Stimulated activated CD8-positive, alpha-beta memory T cell treated with anti-CD3 and anti-CD28 coated beads, Interleukin-7, amount 100 ng/mL, for 48 hours (primary cell): Measurements from ENCODE around the gene TULP1.

Source experiments
- DNase-seq, 2 donors: peaks; one replicate each; pipeline ENCODE4 v3.0.0-alpha.2; 2020; ENCODE audit warnings: low read depth in 1 of 2; ENCODE audit errors: extremely low read depth in 1 of 2

The TULP1 gene

DNA sequence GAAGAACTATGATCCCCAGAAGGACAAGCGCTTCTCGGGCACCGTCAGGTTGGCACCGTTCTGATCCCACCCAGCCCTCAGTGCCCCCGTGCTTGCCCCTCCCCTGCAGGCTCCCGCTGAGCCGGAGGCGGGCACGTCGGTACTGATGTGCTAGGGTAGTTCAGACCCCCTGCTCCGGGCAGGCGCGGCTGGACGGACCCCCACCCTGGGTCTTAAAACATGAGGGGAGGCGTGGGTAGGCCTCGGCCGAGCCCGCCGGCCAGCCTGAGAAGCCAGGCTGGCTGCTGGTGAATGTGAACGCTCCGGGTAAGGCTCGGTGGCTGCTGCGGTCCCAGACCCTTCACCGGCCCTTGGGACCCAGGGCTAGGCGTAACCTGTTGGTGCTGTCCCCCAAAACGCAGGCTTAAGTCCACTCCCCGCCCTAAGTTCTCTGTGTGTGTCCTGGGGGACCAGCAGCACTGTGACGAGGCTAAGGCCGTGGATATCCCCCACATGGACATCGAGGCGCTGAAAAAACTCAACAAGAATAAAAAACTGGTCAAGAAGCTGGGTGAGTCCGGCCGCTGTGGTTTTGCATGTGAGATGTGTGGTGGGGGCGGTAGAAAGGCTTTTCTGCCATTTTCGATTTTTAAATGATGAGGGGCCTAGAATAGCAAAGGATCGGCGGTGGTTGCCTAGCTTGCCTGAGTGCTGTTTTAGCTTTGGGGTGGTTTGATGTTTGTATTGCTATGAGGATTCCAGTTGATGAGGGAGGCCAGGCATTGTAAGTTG, 43.5 kb downstream of the TULP1 start:
- no peak for DNase-seq

DNA sequence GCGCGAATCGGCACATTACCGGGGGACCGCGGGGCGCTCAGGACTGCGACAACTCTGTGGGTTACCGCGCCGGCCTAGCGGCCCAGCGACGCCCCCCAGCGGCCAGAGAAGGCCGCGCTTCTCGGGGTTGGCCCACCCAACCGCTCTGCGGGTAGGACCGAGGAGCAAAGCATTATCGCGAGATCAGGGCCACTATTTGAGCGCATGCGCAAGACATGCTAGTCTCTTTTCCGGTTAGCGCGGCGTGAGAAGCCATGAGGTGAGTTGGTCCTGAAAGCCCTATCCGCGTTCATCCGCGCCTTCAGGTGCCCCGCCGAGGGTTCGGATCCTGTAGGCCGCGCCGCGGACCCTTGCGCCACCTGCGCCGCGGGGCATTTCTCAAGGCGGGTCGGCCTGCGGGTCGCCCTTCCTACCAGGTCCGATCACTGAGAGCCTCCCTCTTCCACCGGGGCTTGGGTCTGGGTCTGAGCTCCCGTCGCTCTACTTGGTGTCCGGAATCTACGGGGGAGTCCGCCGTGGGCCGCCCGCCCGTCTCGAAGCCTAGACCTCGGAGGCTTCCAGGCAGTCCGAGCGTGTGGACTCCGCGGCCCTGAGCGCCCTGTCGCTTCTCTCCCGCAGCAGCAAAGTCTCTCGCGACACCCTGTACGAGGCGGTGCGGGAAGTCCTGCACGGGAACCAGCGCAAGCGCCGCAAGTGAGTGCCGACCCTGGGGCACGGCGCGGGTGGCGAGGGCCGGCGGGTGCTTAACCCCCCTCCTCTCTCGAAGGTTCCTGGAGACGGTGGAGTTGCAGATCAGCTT, 44.3 kb downstream of the TULP1 start, which contains the start of gene RPL10A:
RPL10A (plus strand) TSS at position 221 of the 799 bp plus-strand sequence; CDS start at position 255, 34 bp downstream.
- peak; percentile 91 to 95 for DNase-seq

- no peak for DNase-seq
These were observed 47.0 kb downstream of the TULP1 start for GRCh38 chr6:35465646-35466045.

DNA sequence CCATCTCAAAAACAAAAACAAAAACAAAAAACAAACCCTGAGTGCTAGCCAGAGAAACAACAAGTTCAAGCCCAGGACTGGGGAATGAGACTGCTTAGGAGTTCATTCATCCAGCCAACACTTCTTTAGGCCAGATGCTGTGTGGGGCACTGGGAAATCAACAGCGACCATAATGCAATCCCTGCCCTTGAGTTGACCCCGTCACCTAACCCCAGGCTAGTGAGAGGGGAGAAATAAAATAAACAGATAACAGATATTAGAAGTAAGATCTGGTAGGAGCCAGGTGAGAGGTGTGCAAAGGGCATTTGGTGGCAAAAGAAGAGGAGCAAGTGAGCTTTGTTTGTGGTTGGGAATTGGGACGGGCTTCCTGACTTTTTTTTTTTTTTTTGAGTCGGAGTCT, 49.4 kb downstream of the TULP1 start:
- no peak for DNase-seq

GRCh38 chr6:35461270-35461669, 51.4 kb downstream of the TULP1 start:
- DNase-seq: no peak

DNA sequence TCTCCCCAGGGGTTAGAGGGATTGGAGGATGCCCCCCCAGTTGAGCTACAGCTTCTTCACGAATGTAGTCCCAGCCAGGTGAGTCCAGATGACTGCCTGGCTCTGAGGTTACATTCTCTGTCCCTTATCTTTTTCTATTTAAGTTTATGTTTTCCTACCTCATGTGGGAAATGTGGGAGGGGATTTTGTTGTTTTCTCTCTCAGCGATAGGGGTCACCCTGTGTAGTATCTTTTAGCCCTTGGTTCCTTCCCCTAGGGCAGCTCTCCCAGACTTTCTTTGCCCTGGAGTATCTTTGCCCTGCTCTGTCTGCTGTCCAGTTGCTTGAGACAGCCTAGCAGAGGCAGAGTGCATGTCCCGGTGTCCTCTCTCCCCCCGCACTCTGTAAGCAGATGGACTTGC, 54.8 kb downstream of the TULP1 start:
- no peak for DNase-seq

DNA sequence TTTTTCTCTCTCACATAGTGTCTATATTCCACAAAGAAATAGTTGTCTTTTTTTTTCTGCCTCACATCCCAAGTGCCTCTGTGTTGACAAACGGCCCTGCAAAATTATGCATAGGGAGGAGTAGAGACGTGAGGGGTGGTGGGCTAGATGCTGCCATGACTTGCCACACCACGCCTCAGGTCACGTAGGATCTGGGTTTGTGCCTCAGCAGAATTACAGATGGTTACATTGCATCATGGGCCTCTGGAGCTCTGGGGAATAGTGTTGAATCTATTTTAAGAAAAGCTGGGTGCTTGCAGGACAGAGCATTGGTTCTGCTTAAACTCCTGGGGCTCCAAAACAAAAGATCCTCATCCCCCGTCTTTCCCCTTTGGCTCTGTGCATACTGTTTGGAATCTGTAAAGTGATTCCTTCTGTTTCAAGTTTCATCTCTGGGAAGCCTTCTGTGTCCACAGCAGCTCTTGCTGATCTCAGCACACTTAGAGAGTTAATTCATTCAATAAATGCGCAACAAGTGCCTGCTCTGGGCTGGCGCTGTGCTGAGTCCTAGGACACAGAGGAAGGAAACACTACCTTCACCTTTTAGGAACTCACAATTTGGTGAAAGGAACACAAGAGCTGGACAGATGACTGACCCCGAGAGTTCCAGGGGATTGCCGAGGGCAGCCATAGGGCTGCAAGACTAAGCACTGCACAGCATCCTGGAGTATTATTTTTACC, 58.1 kb downstream of the TULP1 start:
- DNase-seq: no peak

- no peak for DNase-seq
These were observed 59.5 kb downstream of the TULP1 start for GRCh38 chr6:35453236-35453635.

GRCh38 chr6:35452183-35453090, 60.3 kb downstream of the TULP1 start, which contains the start of gene FANCE:
FANCE (plus strand) TSS chr6:35452338; CDS start chr6:35452546, 208 bp downstream.
- DNase-seq: peak; percentile 89 to 93

GRCh38 chr6:35451354-35452182, 61.1 kb downstream of the TULP1 start:
- DNase-seq: no peak

- no peak for DNase-seq
These were observed 63.3 kb downstream of the TULP1 start for GRCh38 chr6:35449287-35449881.

- DNase-seq: no peak
These were observed 64.5 kb downstream of the TULP1 start for GRCh38 chr6:35448191-35448590.
